Measurements from ENCODE around the gene FAM81B.
A peak's percentile ranks its signal among the peaks of the same experiment; 100 is the strongest.

DNA sequence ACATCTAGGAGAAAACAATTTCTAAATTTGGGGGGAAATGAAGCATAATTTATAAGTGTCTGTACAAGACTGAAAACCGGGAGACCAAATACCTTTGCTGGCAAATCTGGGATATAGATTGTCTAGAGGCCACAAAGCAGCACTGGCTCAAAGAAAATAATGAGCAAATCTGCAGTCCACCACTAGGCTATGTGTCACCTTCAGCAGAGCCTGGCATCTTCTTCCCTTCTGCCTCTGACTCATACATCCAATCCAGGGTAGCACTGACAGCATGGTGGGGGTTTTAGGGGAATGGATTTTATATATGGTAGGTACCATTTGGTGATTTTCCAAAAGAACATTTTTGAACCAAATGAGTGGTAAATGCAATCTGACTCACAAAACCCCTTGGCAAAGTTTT, 12.8 kb downstream of the FAM81B start:
- TF ChIP-seq, protein P1, sequence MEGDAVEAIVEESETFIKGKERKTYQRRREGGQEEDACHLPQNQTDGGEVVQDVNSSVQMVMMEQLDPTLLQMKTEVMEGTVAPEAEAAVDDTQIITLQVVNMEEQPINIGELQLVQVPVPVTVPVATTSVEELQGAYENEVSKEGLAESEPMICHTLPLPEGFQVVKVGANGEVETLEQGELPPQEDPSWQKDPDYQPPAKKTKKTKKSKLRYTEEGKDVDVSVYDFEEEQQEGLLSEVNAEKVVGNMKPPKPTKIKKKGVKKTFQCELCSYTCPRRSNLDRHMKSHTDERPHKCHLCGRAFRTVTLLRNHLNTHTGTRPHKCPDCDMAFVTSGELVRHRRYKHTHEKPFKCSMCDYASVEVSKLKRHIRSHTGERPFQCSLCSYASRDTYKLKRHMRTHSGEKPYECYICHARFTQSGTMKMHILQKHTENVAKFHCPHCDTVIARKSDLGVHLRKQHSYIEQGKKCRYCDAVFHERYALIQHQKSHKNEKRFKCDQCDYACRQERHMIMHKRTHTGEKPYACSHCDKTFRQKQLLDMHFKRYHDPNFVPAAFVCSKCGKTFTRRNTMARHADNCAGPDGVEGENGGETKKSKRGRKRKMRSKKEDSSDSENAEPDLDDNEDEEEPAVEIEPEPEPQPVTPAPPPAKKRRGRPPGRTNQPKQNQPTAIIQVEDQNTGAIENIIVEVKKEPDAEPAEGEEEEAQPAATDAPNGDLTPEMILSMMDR (conservative IDR thresholded peaks at IDR 0.05 in 1 of 2, IDR thresholded peaks at IDR 0.05 in 1 of 2; ENCODE audit: extremely low read depth in 1 of 2, insufficient read depth in 1 of 2, low read depth in 1 of 2, low read length in 2 of 2): peak; percentile 4 to 19
- no peak for TF ChIP-seq EZH2 (IDR thresholded peaks at IDR 0.05; ENCODE audit: borderline replicate concordance, low read length)
